SK-N-SH treated with all-trans-retinoic acid at 6 μM for 48 hours (cell line): ENCODE measurements around the gene PGM5.
"Not testable (repeated sequence)": the region's sequence is repeated elsewhere in the genome, so short reads cannot be mapped to it uniquely, and the experiment has no call there.

Experiments
- ATAC-seq: fragments of 200-7000 bp; cut with Tn5 transposase; 3 replicates; pipeline ENCODE4 v1.9.1; 2020; ENCODE audit warnings: mild to moderate bottlenecking, moderate library complexity

Gene PGM5

GRCh38 chr9:68356380-68357118 is at the start of gene PGM5:
Gene PGM5 (plus strand): TSS chr9:68356611. CDS start chr9:68357128, 517 bp downstream.
- peak; percentile 62 for ATAC-seq

GRCh38 chr9:68307127-68307526 is 49.3 kb upstream of the PGM5 start:
- ATAC-seq: peak; percentile 72

DNA sequence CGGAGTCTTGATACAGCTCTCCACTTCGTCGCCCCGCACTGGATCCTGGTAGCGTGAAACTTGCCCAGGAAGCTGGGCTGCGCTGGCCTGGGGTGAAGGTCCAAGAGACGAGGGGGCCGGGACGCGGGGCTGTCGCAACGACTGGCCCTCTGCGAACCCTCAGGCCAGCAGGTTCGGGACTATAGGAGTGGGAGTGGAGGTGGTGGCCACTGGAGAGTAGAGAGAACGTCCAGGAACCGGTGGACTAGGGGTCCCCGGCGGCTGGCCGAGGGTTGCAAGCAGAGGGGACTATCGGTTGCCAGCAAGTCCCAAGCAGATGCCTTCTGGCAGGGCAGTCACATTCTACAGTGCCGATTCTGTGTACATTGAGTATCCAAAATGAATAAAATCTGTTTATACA is 48.8 kb upstream of the PGM5 start:
- ATAC-seq: peak; percentile 50

GRCh38 chr9:68311208-68311607 is 45.2 kb upstream of the PGM5 start:
- not testable (repeated sequence) for ATAC-seq

GRCh38 chr9:68318209-68318608 is 38.2 kb upstream of the PGM5 start:
- peak; percentile 40; the same call in 2 of the 3 replicates for ATAC-seq

GRCh38 chr9:68323749-68324148 is 32.7 kb upstream of the PGM5 start:
- not testable (repeated sequence) for ATAC-seq

DNA sequence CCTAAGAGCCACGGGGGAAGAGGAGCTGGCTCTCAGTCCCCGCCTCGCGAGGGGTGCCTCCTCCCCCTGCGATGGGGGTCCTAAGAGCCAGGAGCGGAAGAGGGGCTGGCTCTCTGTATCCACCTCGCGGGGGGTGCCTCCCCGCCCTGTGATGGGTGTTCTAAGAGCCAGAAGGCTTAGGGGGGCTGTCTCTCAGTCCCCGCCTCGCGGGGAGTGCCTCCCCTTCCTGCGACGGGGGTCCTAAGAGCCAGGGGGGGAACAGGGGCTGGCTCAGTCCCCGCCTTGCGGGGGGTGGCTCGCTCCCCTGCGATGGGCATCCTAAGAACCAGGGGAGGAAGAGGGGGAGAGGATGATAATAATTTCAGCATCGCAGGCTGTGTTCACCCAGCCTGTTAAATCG is 31.9 kb upstream of the PGM5 start:
- not testable (repeated sequence) for ATAC-seq

GRCh38 chr9:68329106-68329505 is 27.3 kb upstream of the PGM5 start:
- ATAC-seq: not testable (repeated sequence)

DNA sequence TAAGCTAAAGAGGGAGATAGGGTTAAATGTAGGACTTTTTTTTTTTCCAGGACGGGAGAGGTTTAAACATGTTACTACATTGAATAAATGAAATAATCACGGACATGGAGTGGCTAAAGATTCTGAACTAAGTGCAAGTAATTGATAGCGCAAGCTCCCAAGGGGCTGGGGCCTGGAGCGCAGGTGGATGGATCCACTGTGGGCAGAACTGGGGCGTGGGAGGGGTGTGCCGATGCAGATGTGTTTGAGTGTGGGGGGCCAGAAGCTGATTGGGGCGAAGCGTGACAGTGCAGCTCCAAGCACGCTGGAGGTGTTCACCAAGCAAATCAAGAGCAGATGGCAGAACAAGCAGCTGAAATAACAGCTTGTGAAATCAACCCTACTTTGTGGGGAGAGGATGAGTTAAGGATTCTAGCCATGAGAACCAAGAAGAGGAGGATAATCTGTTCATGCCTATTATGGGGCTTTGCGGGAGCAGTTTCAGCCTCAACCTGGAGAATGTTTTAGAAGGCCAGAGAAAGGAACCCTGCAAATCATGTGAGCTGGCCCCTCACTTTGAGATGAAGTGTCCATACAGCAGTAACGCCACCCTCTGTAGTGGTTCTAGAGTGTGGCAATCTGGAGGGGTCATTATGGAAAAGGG is 25.8 kb upstream of the PGM5 start:
- ATAC-seq: not testable (repeated sequence)

DNA sequence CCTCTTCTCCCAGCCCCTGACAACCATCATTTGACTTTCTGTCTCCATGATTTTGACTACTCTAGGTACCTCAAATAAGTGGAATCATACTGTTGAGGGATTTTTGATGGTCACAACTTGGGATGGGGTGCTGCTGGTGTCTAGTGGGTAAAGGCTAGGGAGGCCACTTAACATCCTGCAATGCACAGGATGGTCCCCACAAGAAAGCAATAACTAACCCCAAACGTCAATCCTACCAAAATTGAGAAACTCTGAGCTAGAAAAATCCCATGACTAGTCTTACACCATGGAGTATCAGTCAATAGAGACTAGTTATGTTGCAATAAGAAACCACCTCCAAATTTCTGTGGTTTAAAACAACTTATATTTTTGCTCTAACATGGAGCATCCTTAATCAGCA is 24.3 kb upstream of the PGM5 start:
- ATAC-seq: not testable (repeated sequence)

GRCh38 chr9:68335935-68336334 is 20.5 kb upstream of the PGM5 start:
- ATAC-seq: not testable (repeated sequence)

- not testable (repeated sequence) for ATAC-seq
Observed at GRCh38 chr9:68336639-68337339, 19.6 kb upstream of the PGM5 start.

DNA sequence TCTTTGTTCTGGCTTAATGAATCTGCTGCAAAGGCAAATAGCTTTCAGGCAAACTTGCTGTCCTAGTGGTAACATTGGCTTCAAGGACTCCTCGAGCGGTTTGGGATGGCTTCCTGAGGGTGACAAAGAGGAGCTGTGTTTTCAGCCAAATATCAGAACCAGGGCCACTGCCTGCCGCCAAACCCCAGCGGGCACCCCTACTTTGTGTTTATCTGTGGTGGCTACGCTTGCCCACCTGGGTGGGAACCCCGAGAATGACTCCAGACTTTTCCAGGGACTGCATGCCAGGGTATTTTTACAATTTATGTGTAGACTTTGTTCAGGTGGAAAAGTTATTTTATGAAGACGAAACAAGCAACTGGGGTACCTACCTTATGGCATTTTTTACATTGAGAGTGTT is 18.4 kb upstream of the PGM5 start:
- not testable (repeated sequence) for ATAC-seq

- ATAC-seq: peak; percentile 99
Observed at GRCh38 chr9:68342265-68343025, 14.0 kb upstream of the PGM5 start.

- ATAC-seq: not testable (repeated sequence)
Observed at GRCh38 chr9:68343242-68343641, 13.2 kb upstream of the PGM5 start.

DNA sequence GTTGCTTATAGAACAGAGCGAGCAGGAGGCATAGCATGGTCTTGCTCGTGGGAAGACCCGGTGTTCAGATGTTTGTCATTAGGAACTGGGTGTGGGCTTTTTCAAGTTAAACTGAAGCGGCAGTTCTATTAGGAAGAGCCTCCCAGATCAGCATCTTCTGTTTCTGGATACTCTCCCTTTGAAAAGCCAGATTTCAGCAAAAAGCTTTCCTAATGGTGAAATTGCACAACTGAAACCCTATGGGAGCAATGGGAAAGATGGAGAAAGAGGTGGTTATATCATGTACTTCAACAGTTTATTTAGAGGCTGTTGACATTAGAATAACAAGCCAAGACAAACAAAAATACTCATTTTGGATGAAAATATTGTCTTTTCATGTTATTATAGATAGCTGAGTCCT is 12.4 kb upstream of the PGM5 start:
- not testable (repeated sequence) for ATAC-seq

- not testable (repeated sequence) for ATAC-seq
Observed at GRCh38 chr9:68351689-68352088, 4.7 kb upstream of the PGM5 start.

GRCh38 chr9:68355993-68356379 is 425 bp upstream of the PGM5 start:
- not testable (repeated sequence) for ATAC-seq

GRCh38 chr9:68357119-68357714 is 806 bp downstream of the PGM5 start:
- not testable (repeated sequence) for ATAC-seq

GRCh38 chr9:68366933-68367547 is 10.6 kb downstream of the PGM5 start:
- ATAC-seq: not testable (repeated sequence)

DNA sequence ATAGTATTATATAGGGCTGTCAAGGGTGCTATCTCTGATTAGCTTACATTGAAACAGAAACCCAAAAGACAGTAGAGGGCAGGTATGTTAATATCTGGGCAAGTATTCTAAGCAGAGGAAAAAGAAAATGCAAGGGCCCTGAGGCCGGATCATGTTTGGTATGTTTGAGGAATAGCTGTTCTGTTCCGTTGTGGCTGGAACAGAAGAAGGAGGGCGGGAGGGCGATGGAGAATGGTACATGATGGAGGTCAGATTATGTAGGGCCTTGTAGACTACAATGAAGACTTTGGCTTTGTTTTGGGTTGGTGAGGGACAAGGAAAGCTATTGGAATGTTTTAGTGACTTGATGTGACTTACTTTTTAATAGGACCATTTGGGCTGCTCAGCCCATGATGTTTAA is 19.4 kb downstream of the PGM5 start:
- ATAC-seq: not testable (repeated sequence)

GRCh38 chr9:68377723-68378122 is 21.3 kb downstream of the PGM5 start:
- not testable (repeated sequence) for ATAC-seq
